Osteoblast (primary cell): ENCODE data around the gene KCNJ11. TPM values are rescaled to one million over a fixed set of nuclear protein-coding genes. Genes with fewer than 3 reads are reported as not detected.
A peak's percentile ranks its signal among the peaks of the same experiment; 100 is the strongest.

Experiments used
- DNase-seq: peaks from one replicate; pipeline ENCODE4 v3.0.0; 2011; ENCODE audit warnings: low spot score, mixed read lengths; ENCODE audit not compliant: insufficient read length; ENCODE audit errors: missing footprints
- H2AFZ ChIP-seq: 2 replicates; pipeline ENCODE4 v1.6.0; 2011; ENCODE audit warnings: mild to moderate bottlenecking, low read length
- H3K27ac ChIP-seq: 2 replicates; pipeline ENCODE4 v1.5.1; 2011; ENCODE audit warnings: mild to moderate bottlenecking, low read depth, low read length, moderate library complexity
- H3K27me3 ChIP-seq: 2 replicates; pipeline ENCODE4 v1.6.0; 2012; ENCODE audit warnings: mild to moderate bottlenecking, control low read depth, inconsistent platforms, low read length, moderate library complexity; ENCODE audit not compliant: insufficient read depth
- H3K36me3 ChIP-seq: 2 replicates; pipeline ENCODE4 v1.5.1; 2011; ENCODE audit warnings: mild to moderate bottlenecking, low read length, control low read depth, moderate library complexity; ENCODE audit not compliant: insufficient read depth
- H3K4me1 ChIP-seq: 2 replicates; pipeline ENCODE4 v1.5.1; 2011; ENCODE audit warnings: mild to moderate bottlenecking, low read length, control low read depth, moderate library complexity; ENCODE audit not compliant: insufficient read depth
- H3K4me2 ChIP-seq: 2 replicates; pipeline ENCODE4 v1.6.0; 2011; ENCODE audit warnings: mild to moderate bottlenecking, low read length; ENCODE audit not compliant: insufficient read depth
- H3K4me3 ChIP-seq: fragments of 200-600 bp; sonication (generic); 3 replicates; pipeline ENCODE4 v1.5.1; 2012; ENCODE audit warnings: mild to moderate bottlenecking, low read length, inconsistent platforms; ENCODE audit not compliant: insufficient read depth
- H3K79me2 ChIP-seq: 2 replicates; pipeline ENCODE4 v1.6.0; 2012; ENCODE audit warnings: mild to moderate bottlenecking, low read length, control low read depth, inconsistent platforms; ENCODE audit not compliant: insufficient read depth
- H3K9me3 ChIP-seq: 2 replicates; pipeline ENCODE4 v1.5.1; 2011; ENCODE audit warnings: low read depth, low read length, control low read depth
- H4K20me1 ChIP-seq: 2 replicates; pipeline ENCODE4 v1.6.0; 2012; ENCODE audit warnings: mild to moderate bottlenecking, low read length, control low read depth; ENCODE audit not compliant: insufficient read depth
- CTCF ChIP-seq: IDR thresholded peaks from 2 replicates; pipeline ENCODE4 v1.5.1; 2011; ENCODE audit warnings: mild to moderate bottlenecking, low read depth, low read length, moderate library complexity; ENCODE audit errors: extremely low read depth
- total RNA-seq: library from RNA; depleted of rRNA; stranded (reverse); fragments of >200 nt; gene quantifications from 2 replicates; pipeline ENCODE4 v1.2.3, GENCODE V29; 2012

Gene KCNJ11
- total RNA-seq, 1 donor, result under 0.01 TPM

GRCh38 chr11:17394743-17395390, 6.4 kb upstream of the KCNJ11 start:
- TF ChIP-seq CTCF, result no peak
- Histone ChIP-seq H3K27ac (no peak overlapping the region), H3K36me3 (no peaks in the 10 kb centered on the region), H3K27me3 (peaks cover 6% of the 10 kb centered on the region), H2AFZ (no peak overlapping the region), H4K20me1 (no peaks in the 10 kb centered on the region), H3K4me2 (no peak overlapping the region), H3K4me3 (no peak overlapping the region), H3K79me2 (no peaks in the 10 kb centered on the region), H3K9me3 (no peaks in the 10 kb centered on the region), H3K4me1 (no peaks in the 10 kb centered on the region)
- no peak for DNase-seq

GRCh38 chr11:17393472-17393871, 5.0 kb upstream of the KCNJ11 start:
- H2AFZ ChIP-seq, result no peak overlapping the region

GRCh38 chr11:17392872-17393271, 4.4 kb upstream of the KCNJ11 start:
- peaks cover 6% of the 10 kb centered on the region for H3K27me3 ChIP-seq
- H4K20me1 ChIP-seq, result no peaks in the 10 kb centered on the region
- TF ChIP-seq CTCF, result no peak
- peaks cover 2% of the 10 kb centered on the region for H3K4me1 ChIP-seq
- no peak overlapping the region for H3K4me3 ChIP-seq
- H3K4me2 ChIP-seq, result no peak overlapping the region
- H3K79me2 ChIP-seq, result no peaks in the 10 kb centered on the region
- no peak overlapping the region for H2AFZ ChIP-seq
- DNase-seq, result no peak
- H3K9me3 ChIP-seq, result no peaks in the 10 kb centered on the region
- H3K27ac ChIP-seq, result no peak overlapping the region
- no peaks in the 10 kb centered on the region for H3K36me3 ChIP-seq

More at GRCh38 chr11:17393472-17393871, 5.0 kb upstream of the KCNJ11 start:
- Histone ChIP-seq H3K4me1 (peaks cover 2% of the 10 kb centered on the region), H3K4me2 (no peak overlapping the region), H3K27ac (no peak overlapping the region), H3K9me3 (no peaks in the 10 kb centered on the region), H3K4me3 (no peak overlapping the region), H3K79me2 (no peaks in the 10 kb centered on the region), H3K27me3 (peaks cover 6% of the 10 kb centered on the region), H3K36me3 (no peaks in the 10 kb centered on the region), H4K20me1 (no peaks in the 10 kb centered on the region)
- no peak for DNase-seq
- no peak for TF ChIP-seq CTCF

- Histone ChIP-seq H4K20me1 (no peaks in the 10 kb centered on the region), H3K27me3 (peaks cover 6% of the 10 kb centered on the region), H3K4me1 (peaks cover 2% of the 10 kb centered on the region), H2AFZ (no peak overlapping the region), H3K4me3 (no peak overlapping the region), H3K4me2 (no peak overlapping the region), H3K36me3 (no peaks in the 10 kb centered on the region), H3K9me3 (no peaks in the 10 kb centered on the region), H3K79me2 (no peaks in the 10 kb centered on the region), H3K27ac (no peak overlapping the region)
- peak; percentile 51 for DNase-seq
- no peak for TF ChIP-seq CTCF
Observed at GRCh38 chr11:17391493-17392355, 3.3 kb upstream of the KCNJ11 start.
